Stromal cell of bone marrow (primary cell): ENCODE measurements around the gene LRRC9.
"Not testable (repeated sequence)": the region's sequence is repeated elsewhere in the genome, so short reads cannot be mapped to it uniquely, and the experiment has no call there.

Source experiments
- DNase-seq: peaks from one replicate; pipeline ENCODE4 v3.0.0-alpha.2; 2012; ENCODE audit warnings: low read depth

Gene LRRC9

GRCh38 chr14:60064491-60065072 is 144.6 kb downstream of the LRRC9 start:
- peak; percentile 32 for DNase-seq

DNA sequence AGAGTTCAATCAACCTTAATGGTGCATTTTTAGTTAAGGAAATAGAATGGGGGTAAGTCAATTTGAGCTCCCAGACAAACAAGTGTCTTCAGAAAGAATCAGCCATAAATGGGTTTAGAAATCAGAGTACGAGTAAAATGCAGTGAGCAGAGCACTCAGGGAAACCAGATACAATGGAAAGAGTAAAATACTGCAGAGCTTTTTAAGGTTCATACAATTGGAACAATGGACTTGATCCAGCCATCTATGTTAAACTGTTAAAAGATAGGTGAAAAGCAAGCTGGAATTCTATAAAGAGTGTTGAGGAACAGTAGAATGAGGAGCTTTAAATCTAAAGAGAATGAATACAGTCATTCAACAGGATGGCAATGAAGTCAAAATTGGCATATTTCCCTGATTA is 147.9 kb downstream of the LRRC9 start:
- no peak for DNase-seq

GRCh38 chr14:60079723-60080122 is 159.8 kb downstream of the LRRC9 start:
- DNase-seq, result no peak

DNA sequence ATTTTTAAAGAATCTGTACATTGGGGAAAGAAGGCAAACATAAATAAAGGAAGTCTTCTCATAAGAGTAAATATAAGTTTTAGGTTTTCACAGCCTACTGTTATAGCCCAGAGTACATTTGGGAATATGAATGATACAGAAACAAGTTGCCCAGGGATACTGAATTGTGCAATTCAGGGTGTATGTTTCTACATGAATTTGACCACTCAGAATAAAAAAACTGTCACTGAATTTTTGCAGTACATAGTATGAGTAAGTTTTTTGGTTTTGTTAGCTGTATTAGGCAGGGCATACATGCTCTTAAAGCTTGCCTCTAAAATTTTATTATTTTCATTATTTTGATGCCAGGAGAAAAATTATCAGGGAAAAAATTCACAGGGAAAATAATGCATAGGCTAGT is 165.1 kb downstream of the LRRC9 start:
- peak; percentile 78 for DNase-seq

DNA sequence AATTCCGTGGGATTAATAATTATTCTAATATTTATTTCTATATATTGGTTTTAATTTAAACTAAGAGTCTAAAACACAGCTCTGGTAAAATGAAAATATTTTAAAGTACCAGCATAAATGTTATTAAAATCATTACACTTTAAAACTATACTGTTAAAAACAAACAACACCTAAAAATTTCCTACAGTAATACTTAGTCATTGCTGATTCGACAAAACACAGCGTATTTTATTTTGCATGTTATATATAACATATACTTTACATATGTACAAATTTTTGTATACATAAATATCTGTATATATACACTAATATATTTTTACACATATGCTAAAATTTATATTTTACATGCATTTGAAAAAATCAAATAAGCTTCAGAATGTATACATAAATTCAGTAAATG is 165.7 kb downstream of the LRRC9 start:
- no peak for DNase-seq

- no peak for DNase-seq
These were observed 167.7 kb downstream of the LRRC9 start for GRCh38 chr14:60087668-60088067.

- DNase-seq, result no peak
These were observed 169.3 kb downstream of the LRRC9 start for GRCh38 chr14:60089221-60089620.

DNA sequence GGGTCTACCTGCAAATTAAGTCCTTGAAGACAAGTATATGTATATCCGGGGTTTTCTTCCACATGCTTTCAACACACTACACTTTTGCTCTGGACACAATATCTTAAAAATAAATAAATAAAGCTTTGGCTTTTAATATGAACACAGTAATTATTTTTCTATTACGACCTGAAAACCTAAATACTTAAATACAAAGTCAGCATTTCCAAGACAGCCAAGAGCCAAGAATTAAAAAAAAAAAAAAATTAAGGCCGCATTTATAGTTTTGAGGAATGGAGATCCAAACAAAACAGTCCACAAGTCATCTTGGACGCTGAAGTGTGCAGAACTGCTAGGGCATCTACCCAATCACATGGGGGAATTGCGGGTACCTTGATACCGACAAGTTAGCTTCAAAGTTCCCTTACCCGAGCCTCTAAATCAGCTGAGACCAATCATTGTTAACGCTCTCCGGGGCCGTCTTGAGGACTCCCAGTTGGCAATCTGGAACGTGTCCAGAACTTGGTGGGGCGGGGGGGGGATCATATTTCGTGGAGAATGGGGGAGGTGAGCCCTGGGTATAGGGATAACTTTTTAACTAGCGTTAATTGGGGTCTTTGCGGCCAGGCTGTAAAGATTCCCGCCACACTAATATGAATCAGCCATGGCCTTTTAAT is 171.0 kb downstream of the LRRC9 start:
- DNase-seq, result no peak

DNA sequence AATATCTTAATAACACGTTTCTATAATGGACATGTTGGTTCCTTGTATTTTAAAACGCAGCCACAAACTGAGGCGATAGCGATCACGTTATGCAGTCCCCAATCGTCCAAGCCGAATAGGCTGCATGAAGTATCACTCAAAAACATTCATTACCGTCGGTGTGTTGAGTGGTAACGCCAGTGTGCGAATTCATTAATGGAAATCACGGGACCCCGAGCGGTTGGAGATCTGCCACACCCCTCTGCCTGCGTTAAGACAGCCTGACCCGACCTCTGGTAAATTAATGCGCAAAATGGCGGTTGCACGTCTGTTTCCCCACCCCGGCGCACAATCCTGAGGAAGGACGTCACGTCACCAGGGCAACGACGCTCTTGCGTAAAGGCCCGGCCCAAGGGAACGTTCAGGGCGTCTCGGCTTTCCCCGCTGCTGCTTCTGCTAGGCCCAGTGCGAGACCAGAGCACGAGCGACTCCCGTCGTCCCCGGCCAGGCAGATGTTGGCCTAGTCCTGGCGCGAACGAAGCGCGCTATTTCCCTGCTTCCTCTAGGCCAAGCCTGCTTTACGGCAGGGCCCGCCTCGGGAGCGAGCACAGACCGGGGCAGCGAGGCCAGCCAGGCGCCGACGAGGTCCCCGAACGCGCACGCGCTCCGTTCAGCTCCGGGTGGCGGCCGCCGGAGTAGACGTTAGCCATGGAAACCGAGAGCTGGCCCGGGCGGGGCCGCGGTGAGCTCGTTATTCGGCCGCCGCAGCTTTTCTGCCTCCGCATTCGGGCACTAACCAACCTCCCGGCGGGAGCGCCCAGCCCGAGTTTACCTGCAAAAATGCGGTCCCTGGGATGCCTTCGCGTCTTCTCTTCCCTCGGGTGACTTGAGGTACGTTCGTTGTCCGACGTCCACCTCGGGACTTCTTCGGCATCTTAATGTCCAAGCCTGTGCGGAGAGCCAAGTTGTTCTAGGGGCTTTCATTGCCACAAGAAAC is 171.9 kb downstream of the LRRC9 start, which contains the start of gene PCNX4:
TSS of gene PCNX4 (plus strand) at position 374 of the 976 bp plus-strand sequence. CDS start 15,716 bp downstream, outside the sequence.
- DNase-seq, result peak; percentile 97

GRCh38 chr14:60092526-60092920 is 172.6 kb downstream of the LRRC9 start:
- no peak for DNase-seq

GRCh38 chr14:60093080-60093479 is 173.1 kb downstream of the LRRC9 start:
- DNase-seq, result no peak

DNA sequence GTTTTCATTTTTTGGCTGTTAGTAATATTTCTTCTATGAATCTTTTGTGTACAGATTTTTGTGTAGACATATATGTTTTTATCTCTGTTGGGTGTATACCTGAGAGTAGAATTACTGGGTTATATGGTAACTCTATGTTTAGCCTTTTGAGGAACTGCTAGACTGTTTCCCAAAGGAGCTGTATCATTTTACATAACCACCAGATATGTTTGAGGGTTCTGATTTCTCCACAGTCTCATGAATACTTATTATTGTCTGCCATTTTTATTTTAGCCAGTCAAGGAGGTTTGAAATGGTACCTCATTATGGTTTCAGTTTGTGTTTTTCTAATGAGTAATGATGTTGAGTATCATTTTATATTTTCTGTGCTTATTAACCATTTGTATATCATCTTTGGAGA is 173.7 kb downstream of the LRRC9 start:
- DNase-seq, result no peak

GRCh38 chr14:60094306-60094897 is 174.5 kb downstream of the LRRC9 start:
- no peak for DNase-seq

- DNase-seq, result no peak
These were observed 175.3 kb downstream of the LRRC9 start for GRCh38 chr14:60095231-60095630.

- DNase-seq, result no peak
These were observed 176.0 kb downstream of the LRRC9 start for GRCh38 chr14:60095781-60096450.

DNA sequence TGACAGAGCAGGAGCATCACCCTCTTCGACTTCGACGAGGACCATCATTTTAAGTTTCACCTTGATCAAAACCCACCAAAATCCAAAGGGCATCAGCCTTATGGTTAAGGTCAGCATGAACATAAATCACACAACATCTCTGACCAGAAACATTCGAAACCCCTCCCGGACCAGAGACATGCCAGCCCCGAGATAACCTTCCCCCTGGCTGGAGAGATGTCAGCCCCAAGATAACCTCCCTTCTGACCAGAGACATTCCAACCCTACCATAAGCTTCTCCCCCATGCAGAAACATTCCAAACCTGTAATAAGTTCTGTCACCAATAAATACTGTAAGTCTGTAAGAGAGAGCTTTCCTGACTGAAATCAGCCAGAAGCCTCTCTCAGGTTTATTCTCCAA is 178.0 kb downstream of the LRRC9 start:
- no peak for DNase-seq

- not testable (repeated sequence) for DNase-seq
These were observed 179.9 kb downstream of the LRRC9 start for GRCh38 chr14:60099855-60100254.

GRCh38 chr14:60101786-60102185 is 181.8 kb downstream of the LRRC9 start:
- DNase-seq, result no peak

- DNase-seq, result peak; percentile 76
These were observed 182.4 kb downstream of the LRRC9 start for GRCh38 chr14:60102389-60102788.

GRCh38 chr14:60106339-60106738 is 186.4 kb downstream of the LRRC9 start:
- no peak for DNase-seq

DNA sequence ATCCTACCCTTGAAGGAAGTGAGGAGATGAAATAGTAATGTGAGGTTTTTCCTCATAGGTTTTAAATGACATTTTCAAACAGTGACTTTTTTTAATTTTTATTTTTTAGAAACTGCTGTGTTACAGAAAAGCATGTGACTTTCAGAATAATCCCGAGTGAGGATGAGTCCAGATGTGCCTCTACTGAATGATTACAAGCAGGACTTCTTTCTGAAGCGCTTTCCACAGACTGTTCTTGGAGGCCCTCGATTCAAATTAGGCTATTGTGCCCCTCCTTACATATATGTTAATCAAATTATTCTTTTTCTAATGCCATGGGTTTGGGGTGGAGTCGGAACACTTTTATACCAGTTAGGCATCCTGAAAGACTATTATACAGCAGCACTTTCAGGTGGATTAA is 187.5 kb downstream of the LRRC9 start:
- DNase-seq, result no peak

GRCh38 chr14:60111732-60112131 is 191.8 kb downstream of the LRRC9 start:
- DNase-seq, result no peak
